ENCODE results near the gene HBS1L. TPM values are rescaled to one million over a fixed set of nuclear protein-coding genes. Genes with fewer than 3 reads are reported as not detected.

Gene HBS1L
- total RNA-seq, 1 experiment from 2014 or later: 89.4 TPM

DNA sequence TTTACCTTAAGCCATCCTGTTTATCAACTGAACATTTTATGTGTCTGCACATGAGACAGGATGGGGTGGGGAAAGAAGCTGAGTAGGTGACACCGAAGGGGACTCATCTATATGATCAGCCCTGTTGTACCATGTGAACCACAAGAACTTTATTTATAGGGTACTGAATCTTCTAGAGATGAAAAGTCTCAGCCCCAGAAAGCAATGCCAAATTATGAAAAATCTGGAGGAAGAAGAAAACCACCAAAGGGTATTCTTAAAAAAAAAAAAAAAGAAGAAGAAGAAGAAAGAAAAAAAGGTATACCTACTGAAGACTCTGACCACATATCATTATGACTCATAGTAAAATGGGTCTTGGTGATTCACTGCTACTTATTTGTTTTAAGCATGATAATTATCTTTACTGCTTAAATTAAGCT is 39.8 kb upstream of the HBS1L start:
- no peaks in the 10 kb centered on the region for H3K9me3 ChIP-seq (ENCODE audit: control insufficient read depth in 1 of 2, insufficient read depth in 1 of 2, low read depth in 1 of 2, low read length in 2 of 2)
- no peaks in the 10 kb centered on the region for H3K36me3 ChIP-seq (ENCODE audit: control insufficient read depth in 1 of 2, insufficient read depth in 2 of 2, low read length in 2 of 2)
- RAD21 ChIA-PET (ENCODE audit: low non-redundant PET in 1 of 2, low total read pairs in 2 of 2, uncharacterized antibody in 2 of 2, unreplicated experiment in 2 of 2): no interaction called here
- no peak overlapping the region for H3K4me3 ChIP-seq (replicated peaks in 1 of 2; ENCODE audit: low read depth in 1 of 2, low read length in 2 of 2)
- H3K9me2 ChIP-seq (ENCODE audit: insufficient read depth): no peaks in the 10 kb centered on the region
- POLR2A ChIA-PET: no interaction called here
- no peak for ATAC-seq
- H3K27me3 ChIP-seq (ENCODE audit: insufficient read depth, low read length): no peaks in the 10 kb centered on the region
- H3K79me2 ChIP-seq (ENCODE audit: insufficient read depth, low read length): no peaks in the 10 kb centered on the region
- H3K4me1 ChIP-seq (ENCODE audit: control insufficient read depth in 1 of 2, insufficient read depth in 2 of 2, low read length in 2 of 2): no peaks in the 10 kb centered on the region; a peak in 1 of 4 replicates
- no TSS peak for BruUV-seq (replicated peaks)
- TF ChIP-seq SIN3A (IDR thresholded peaks at IDR 0.05; ENCODE audit: low read depth) (no peak), CEBPB (IDR thresholded peaks at IDR 0.05; ENCODE audit: low read depth) (no peak), SP1 (IDR thresholded peaks at IDR 0.05; ENCODE audit: low read depth) (no peak), ZFX (IDR thresholded peaks at IDR 0.05) (no peak)
- TF ChIP-seq, protein P1, sequence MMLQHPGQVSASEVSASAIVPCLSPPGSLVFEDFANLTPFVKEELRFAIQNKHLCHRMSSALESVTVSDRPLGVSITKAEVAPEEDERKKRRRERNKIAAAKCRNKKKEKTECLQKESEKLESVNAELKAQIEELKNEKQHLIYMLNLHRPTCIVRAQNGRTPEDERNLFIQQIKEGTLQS (IDR thresholded peaks at IDR 0.05): no peak
- no peak for DNase-seq (ENCODE audit: low read depth, low spot score)
- H4K20me1 ChIP-seq (ENCODE audit: insufficient read depth): no peaks in the 10 kb centered on the region
- H2AFZ ChIP-seq (ENCODE audit: low read depth, low read length, poor library complexity, severe bottlenecking): no peak overlapping the region
- H3K27ac ChIP-seq (ENCODE audit: low read depth, low read length): no peak overlapping the region
- CTCF ChIA-PET: no interaction called here
- no peak overlapping the region for H3K9ac ChIP-seq (ENCODE audit: low read length)
- intact Hi-C loops (cut with micrococcal nuclease): no loop called here
- H3K4me2 ChIP-seq (ENCODE audit: low read length): no peak overlapping the region; the same call in 1 of the 2 replicates

DNA sequence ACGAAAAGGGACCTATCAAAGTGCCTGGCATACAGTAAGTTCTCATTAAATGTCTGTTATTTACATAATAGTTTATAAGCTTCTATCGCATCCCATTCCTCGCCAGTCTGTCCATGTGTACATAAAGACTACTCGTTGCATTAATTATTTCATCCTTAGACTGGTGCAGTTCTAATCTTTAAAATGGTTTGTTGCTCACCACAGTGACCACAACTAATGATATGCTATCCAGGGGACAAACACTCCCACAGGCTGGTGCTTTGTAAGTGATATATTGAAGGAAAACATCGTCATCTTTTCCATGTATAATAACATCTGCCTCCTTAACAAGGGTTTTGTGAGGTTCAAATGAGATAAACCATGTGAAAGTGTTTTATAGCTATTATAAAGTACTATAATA is 39.0 kb upstream of the HBS1L start:
- Histone ChIP-seq H3K4me2 (ENCODE audit: low read length) (no peak overlapping the region), H3K9ac (ENCODE audit: low read length) (no peak overlapping the region), H3K4me1 (ENCODE audit: control insufficient read depth in 1 of 2, insufficient read depth in 2 of 2, low read length in 2 of 2) (no peaks in the 10 kb centered on the region; a peak in 1 of 4 replicates), H3K27me3 (ENCODE audit: insufficient read depth, low read length) (no peaks in the 10 kb centered on the region), H3K79me2 (ENCODE audit: insufficient read depth, low read length) (no peaks in the 10 kb centered on the region), H3K9me2 (ENCODE audit: insufficient read depth) (no peaks in the 10 kb centered on the region), H3K36me3 (ENCODE audit: control insufficient read depth in 1 of 2, insufficient read depth in 2 of 2, low read length in 2 of 2) (no peaks in the 10 kb centered on the region), H3K4me3 (replicated peaks in 1 of 2; ENCODE audit: low read depth in 1 of 2, low read length in 2 of 2) (no peak overlapping the region), H3K9me3 (ENCODE audit: control insufficient read depth in 1 of 2, insufficient read depth in 1 of 2, low read depth in 1 of 2, low read length in 2 of 2) (no peaks in the 10 kb centered on the region), H2AFZ (ENCODE audit: low read depth, low read length, poor library complexity, severe bottlenecking) (no peak overlapping the region), H4K20me1 (ENCODE audit: insufficient read depth) (no peaks in the 10 kb centered on the region), H3K27ac (ENCODE audit: low read depth, low read length) (no peak overlapping the region)
- TF ChIP-seq SP1 (IDR thresholded peaks at IDR 0.05; ENCODE audit: low read depth) (no peak), SIN3A (IDR thresholded peaks at IDR 0.05; ENCODE audit: low read depth) (no peak), POLR2AphosphoS5 (IDR thresholded peaks at IDR 0.05; ENCODE audit: low read depth, low read length) (no peak), EZH2phosphoT487 (IDR thresholded peaks at IDR 0.05; ENCODE audit: borderline replicate concordance) (no peak), EZH2 (IDR thresholded peaks at IDR 0.05) (no peak), EGR1 (IDR thresholded peaks at IDR 0.05; ENCODE audit: low read depth) (no peak), JUND (IDR thresholded peaks at IDR 0.05) (no peak), ZNF274 (IDR thresholded peaks at IDR 0.05; ENCODE audit: low read depth, low read length) (no peak)
- ChIA-PET CTCF (no interaction called here), POLR2A (no interaction called here), RAD21 (ENCODE audit: low non-redundant PET in 1 of 2, low total read pairs in 2 of 2, uncharacterized antibody in 2 of 2, unreplicated experiment in 2 of 2) (no interaction called here)
- no TSS peak for BruUV-seq (replicated peaks)
- ATAC-seq (no peak), DNase-seq (ENCODE audit: low read depth, low spot score) (no peak)
- intact Hi-C loops (cut with micrococcal nuclease): no loop called here
